Hepatocyte (in vitro differentiated cells): ENCODE results near the gene SPG21. TPM values are rescaled to one million over a fixed set of nuclear protein-coding genes. Genes with fewer than 3 reads are reported as not detected.

Source experiments
- DNase-seq: peaks from one replicate; pipeline ENCODE4 v3.0.0-alpha.2; 2016; ENCODE audit warnings: low spot score
- H2AFZ ChIP-seq: fragments of 200-600 bp; sonication (generic); 2 replicates; pipeline ENCODE4 v1.6.0; 2016; ENCODE audit warnings: antibody characterized with exemption, mild to moderate bottlenecking
- H3K27ac ChIP-seq: fragments of 200-600 bp; sonication (generic); 2 replicates; pipeline ENCODE4 v1.5.1; 2016; ENCODE audit warnings: mild to moderate bottlenecking
- H3K27me3 ChIP-seq: fragments of 200-600 bp; sonication (generic); 2 replicates; pipeline ENCODE4 v1.6.1; 2016
- H3K36me3 ChIP-seq: fragments of 200-600 bp; sonication (generic); replicated peaks from 2 replicates; pipeline ENCODE4 v1.5.1; 2016; ENCODE audit warnings: low read depth; ENCODE audit not compliant: insufficient read depth
- H3K4me1 ChIP-seq: fragments of 200-600 bp; sonication (generic); 2 replicates; pipeline ENCODE4 v1.5.1; 2016; ENCODE audit warnings: mild to moderate bottlenecking, moderate library complexity; ENCODE audit not compliant: insufficient read depth
- H3K4me2 ChIP-seq: fragments of 200-600 bp; sonication (generic); 2 replicates; pipeline ENCODE4 v1.6.0; 2016
- H3K4me3 ChIP-seq: fragments of 200-600 bp; sonication (generic); 2 replicates; pipeline ENCODE4 v1.5.1; 2016; ENCODE audit warnings: mild to moderate bottlenecking
- H3K79me2 ChIP-seq: fragments of 200-600 bp; sonication (generic); 2 replicates; pipeline ENCODE4 v1.6.0; 2017; ENCODE audit warnings: mild to moderate bottlenecking
- H3K9me2 ChIP-seq: fragments of 200-600 bp; sonication (generic); replicated peaks from 2 replicates; pipeline ENCODE4 v1.6.0; 2017; ENCODE audit warnings: mild to moderate bottlenecking; ENCODE audit not compliant: insufficient read depth
- H3K9me3 ChIP-seq: fragments of 200-600 bp; sonication (generic); 2 replicates; pipeline ENCODE4 v1.5.1; 2016; ENCODE audit warnings: low read depth, mild to moderate bottlenecking
- H4K20me1 ChIP-seq: fragments of 200-600 bp; sonication (generic); 2 replicates; pipeline ENCODE4 v1.6.0; 2016; ENCODE audit warnings: mild to moderate bottlenecking; ENCODE audit not compliant: insufficient read depth, poor library complexity, severe bottlenecking
- CTCF ChIP-seq: fragments of 200-600 bp; sonication (generic); IDR thresholded peaks from 2 replicates; pipeline ENCODE4 v1.5.1; 2016; ENCODE audit warnings: antibody characterized with exemption, mild to moderate bottlenecking; ENCODE audit not compliant: poor library complexity
- EZH2 ChIP-seq: fragments of 200-600 bp; sonication (generic); IDR thresholded peaks from 2 replicates; pipeline ENCODE4 v1.6.1; 2016; ENCODE audit warnings: antibody characterized with exemption, mild to moderate bottlenecking, borderline replicate concordance
- EZH2phosphoT487 ChIP-seq: fragments of 200-600 bp; sonication (generic); IDR thresholded peaks from one replicate; pipeline ENCODE4 v1.6.1; 2018; ENCODE audit warnings: antibody characterized with exemption, mild to moderate bottlenecking, low read depth, moderate library complexity; ENCODE audit not compliant: unreplicated experiment, severe bottlenecking
- whole genome bisulfite sequencing: methylation state at CpG from one replicate; pipeline ENCODE4 v1.1.6; 2016; ENCODE audit warnings: low lambda C conversion rate; ENCODE audit errors: missing lambda C conversion rate; 5-methylcytosine and 5-hydroxymethylcytosine counted together
- polyA plus RNA-seq: library from polyadenylated mRNA; unstranded; fragments of >200 nt; fragmentation: Nextera tagmentation; extraction: Ambion mirVana; gene quantifications from 2 replicates; pipeline ENCODE4 v1.2.1, GENCODE V29; 2016
- total RNA-seq: library from RNA; depleted of rRNA; stranded (reverse); fragments of >200 nt; gene quantifications from 2 replicates; pipeline ENCODE4 v1.2.3, GENCODE V29; 2014

The SPG21 gene
- total and polyA plus RNA-seq, 2 experiments from 2014 or later, result 86.4 to 138 TPM

DNA sequence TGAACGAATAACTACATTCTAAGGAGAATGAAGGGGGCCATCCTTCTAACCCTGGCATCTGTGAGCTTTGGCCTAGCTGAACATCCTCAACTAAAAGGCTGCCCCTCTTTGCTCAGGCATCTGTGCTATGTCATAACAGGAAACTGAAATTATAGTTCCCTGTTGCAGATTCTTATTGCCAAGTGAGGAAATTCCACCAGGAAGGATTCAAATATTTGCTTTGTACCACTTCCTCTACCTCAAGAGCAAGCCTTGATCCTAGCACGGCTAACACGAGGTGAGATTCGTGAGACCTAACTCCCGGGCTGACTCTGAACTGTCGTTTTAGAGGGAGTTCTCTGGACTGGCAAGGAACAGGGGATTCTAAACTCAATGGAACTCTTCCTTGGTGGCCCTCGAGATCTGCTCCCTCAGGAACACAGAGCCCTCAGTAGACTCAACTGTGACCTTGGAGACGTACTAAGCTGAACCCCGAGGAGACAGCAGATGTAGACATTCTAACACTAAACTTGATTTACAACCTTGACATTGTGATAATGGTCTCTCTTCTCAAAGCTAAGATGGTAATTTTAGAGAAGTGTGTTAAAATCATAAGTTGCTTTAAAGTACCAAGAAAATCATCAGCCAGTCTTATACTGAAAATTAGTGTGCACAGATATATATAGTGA, 4.2 kb downstream of the SPG21 start:
- no peaks in the 10 kb centered on the region for H3K9me3 ChIP-seq
- no peaks in the 10 kb centered on the region for H3K9me2 ChIP-seq
- no peaks in the 10 kb centered on the region for H4K20me1 ChIP-seq
- H2AFZ ChIP-seq, result no peak overlapping the region
- peaks cover 34% of the 10 kb centered on the region for H3K4me1 ChIP-seq
- H3K36me3 ChIP-seq, result no peaks in the 10 kb centered on the region
- WGBS, result 53% methylated on average over 9 of the region's 9 CpGs
- peaks cover 70% of the 10 kb centered on the region for H3K79me2 ChIP-seq
- H3K4me2 ChIP-seq, result peak overlapping the region; percentile 43
- DNase-seq, result no peak
- TF ChIP-seq EZH2 (no peak), CTCF (no peak), EZH2phosphoT487 (no peak)
- no peak overlapping the region for H3K4me3 ChIP-seq
- H3K27me3 ChIP-seq, result no peaks in the 10 kb centered on the region
- H3K27ac ChIP-seq, result peak overlapping the region; percentile 84

GRCh38 chr15:64982472-64982871, 7.2 kb downstream of the SPG21 start:
- H3K27ac ChIP-seq, result peak overlapping the region; percentile 83
- no peak for DNase-seq

GRCh38 chr15:64981812-64982431, 7.8 kb downstream of the SPG21 start:
- 85% methylated on average over 6 of the region's 6 CpGs for WGBS
- Histone ChIP-seq H4K20me1 (no peaks in the 10 kb centered on the region), H3K4me2 (peak overlapping the region; percentile 49), H3K36me3 (no peaks in the 10 kb centered on the region), H3K27ac (peak overlapping the region; percentile 83), H3K4me3 (no peak overlapping the region), H3K4me1 (peaks cover 28% of the 10 kb centered on the region), H3K79me2 (peaks cover 52% of the 10 kb centered on the region), H2AFZ (no peak overlapping the region), H3K27me3 (no peaks in the 10 kb centered on the region), H3K9me2 (no peaks in the 10 kb centered on the region), H3K9me3 (no peaks in the 10 kb centered on the region)
- no peak for TF ChIP-seq EZH2phosphoT487
- no peak for TF ChIP-seq CTCF
- no peak for TF ChIP-seq EZH2
- peak; percentile 40 for DNase-seq

More at GRCh38 chr15:64982472-64982871, 7.2 kb downstream of the SPG21 start:
- Histone ChIP-seq H4K20me1 (no peaks in the 10 kb centered on the region), H3K36me3 (no peaks in the 10 kb centered on the region), H3K9me3 (no peaks in the 10 kb centered on the region), H3K4me3 (no peak overlapping the region), H3K27me3 (no peaks in the 10 kb centered on the region), H3K4me2 (peak overlapping the region; percentile 49), H3K9me2 (no peaks in the 10 kb centered on the region), H3K79me2 (peaks cover 58% of the 10 kb centered on the region), H2AFZ (no peak overlapping the region), H3K4me1 (peaks cover 28% of the 10 kb centered on the region)
- WGBS, result 81% methylated on average over 1 of the region's 1 CpG
- TF ChIP-seq CTCF (no peak), EZH2 (no peak)
